ENCODE results near the gene HOTAIR. TPM values are rescaled to one million over a fixed set of nuclear protein-coding genes. Genes with fewer than 3 reads are reported as not detected.

Gene HOTAIR
- total and polyA plus RNA-seq, 2 donors (not counting 3 experiments of a cell fraction or from before 2014, with no cell fraction given), result not detected

- dilution Hi-C loops (cut with MboI; ENCODE audit: extremely low pct_ligation_motif_present, low sequenced_read_pairs) (no loop called here), intact Hi-C loops (cut with micrococcal nuclease) (no loop called here)
- ChIA-PET POLR2A (no interaction called here), CTCF (no interaction called here)
- no TSS peak for BruUV-seq (replicated peaks)
- Histone ChIP-seq H3K9me3 (replicated peaks; ENCODE audit: control insufficient read depth, insufficient read depth, low read length) (no peaks in the 10 kb centered on the region), H3K36me3 (ENCODE audit: control insufficient read depth in 2 of 2, extremely low read depth in 1 of 2, insufficient read depth in 2 of 2, low read length in 2 of 2) (no peaks in the 10 kb centered on the region), H3K79me2 (ENCODE audit: control insufficient read depth, insufficient read depth, low read length) (no peaks in the 10 kb centered on the region), H3K9me1 (replicated peaks; ENCODE audit: control insufficient read depth, extremely low read depth, insufficient read depth, low read length) (no peaks in the 10 kb centered on the region), H3K4me2 (ENCODE audit: insufficient read depth, low read length) (no peak overlapping the region), H3K27me3 (ENCODE audit: control insufficient read depth in 2 of 2, insufficient read depth in 2 of 2, low read length in 2 of 2) (peaks cover 86 to 91% of the 10 kb centered on the region in 2 experiments), H3K4me1 (ENCODE audit: control insufficient read depth, extremely low read depth, insufficient read depth, low read length) (no peaks in the 10 kb centered on the region), H3K9ac (replicated peaks; ENCODE audit: extremely low read depth, insufficient read depth, low read length) (no peak overlapping the region), H3K27ac (ENCODE audit: insufficient read depth, low read depth, low read length) (no peak overlapping the region), H2AFZ (ENCODE audit: low read depth, low read length) (no peak overlapping the region), H3K4me3 (replicated peaks in 1 of 3; ENCODE audit: insufficient read depth in 1 of 3, low read depth in 1 of 3, low read length in 3 of 3) (no peak overlapping the region), H4K20me1 (replicated peaks; ENCODE audit: control insufficient read depth, extremely low read depth, insufficient read depth, low read length) (no peaks in the 10 kb centered on the region)
- DNase-seq (ENCODE audit: low read depth, low spot score) (no peak), FAIRE-seq (no peak)
- TF ChIP-seq JUN (IDR thresholded peaks at IDR 0.05; ENCODE audit: borderline replicate concordance, insufficient read depth, insufficient read length, low read depth) (no peak), POLR2A (IDR thresholded peaks at IDR 0.05; ENCODE audit: low read depth, low read length) (no peak), EZH2 (IDR thresholded peaks at IDR 0.05; ENCODE audit: borderline replicate concordance, low read depth, low read length, severe bottlenecking) (no peak), GATA2 (IDR thresholded peaks at IDR 0.05; ENCODE audit: insufficient read depth, insufficient read length, low read depth, low read length) (no peak), POLR2AphosphoS5 (IDR thresholded peaks at IDR 0.05; ENCODE audit: insufficient read depth, low read depth, low read length) (no peak), FOS (IDR thresholded peaks at IDR 0.05; ENCODE audit: borderline replicate concordance, insufficient read depth, low read length) (no peak), MYC (IDR thresholded peaks at IDR 0.05; ENCODE audit: low read depth, low read length) (no peak)
- TF ChIP-seq, protein P1, sequence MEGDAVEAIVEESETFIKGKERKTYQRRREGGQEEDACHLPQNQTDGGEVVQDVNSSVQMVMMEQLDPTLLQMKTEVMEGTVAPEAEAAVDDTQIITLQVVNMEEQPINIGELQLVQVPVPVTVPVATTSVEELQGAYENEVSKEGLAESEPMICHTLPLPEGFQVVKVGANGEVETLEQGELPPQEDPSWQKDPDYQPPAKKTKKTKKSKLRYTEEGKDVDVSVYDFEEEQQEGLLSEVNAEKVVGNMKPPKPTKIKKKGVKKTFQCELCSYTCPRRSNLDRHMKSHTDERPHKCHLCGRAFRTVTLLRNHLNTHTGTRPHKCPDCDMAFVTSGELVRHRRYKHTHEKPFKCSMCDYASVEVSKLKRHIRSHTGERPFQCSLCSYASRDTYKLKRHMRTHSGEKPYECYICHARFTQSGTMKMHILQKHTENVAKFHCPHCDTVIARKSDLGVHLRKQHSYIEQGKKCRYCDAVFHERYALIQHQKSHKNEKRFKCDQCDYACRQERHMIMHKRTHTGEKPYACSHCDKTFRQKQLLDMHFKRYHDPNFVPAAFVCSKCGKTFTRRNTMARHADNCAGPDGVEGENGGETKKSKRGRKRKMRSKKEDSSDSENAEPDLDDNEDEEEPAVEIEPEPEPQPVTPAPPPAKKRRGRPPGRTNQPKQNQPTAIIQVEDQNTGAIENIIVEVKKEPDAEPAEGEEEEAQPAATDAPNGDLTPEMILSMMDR (IDR thresholded peaks at IDR 0.05; ENCODE audit: extremely low read depth in 1 of 2, insufficient read depth in 1 of 2, low read depth in 1 of 2, low read length in 2 of 2), result no peak
- TF ChIP-seq, protein P2, sequence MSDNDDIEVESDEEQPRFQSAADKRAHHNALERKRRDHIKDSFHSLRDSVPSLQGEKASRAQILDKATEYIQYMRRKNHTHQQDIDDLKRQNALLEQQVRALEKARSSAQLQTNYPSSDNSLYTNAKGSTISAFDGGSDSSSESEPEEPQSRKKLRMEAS (IDR thresholded peaks at IDR 0.05; ENCODE audit: insufficient read depth, insufficient read length), result no peak
Measured at GRCh38 chr12:53982648-53983567, 8.2 kb upstream of the HOTAIR start.
